ENCODE results near the gene OR4C45. TPM values are rescaled to one million over a fixed set of nuclear protein-coding genes. Genes with fewer than 3 reads are reported as not detected.

The OR4C45 gene
- total RNA-seq = not detected in 2 replicates

DNA sequence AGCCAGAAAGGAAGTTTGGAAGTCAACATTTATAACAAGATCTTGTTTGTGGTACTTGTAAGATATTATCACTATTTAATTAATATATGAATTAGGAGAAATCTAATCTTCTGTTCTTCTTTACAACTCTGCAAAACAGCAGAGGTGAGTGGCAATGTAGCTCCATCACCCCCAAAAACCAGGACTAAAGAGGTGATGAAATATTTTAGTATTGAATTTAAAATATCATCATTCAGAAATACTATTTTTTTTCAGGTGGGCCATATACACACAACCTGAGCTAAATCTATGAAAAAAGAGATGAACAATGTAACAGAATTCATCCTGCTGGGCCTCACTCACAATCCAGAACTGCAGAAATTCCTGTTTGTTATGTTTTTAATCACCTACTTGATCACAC is at the start of gene OR4C45:
OR4C45 (plus strand) TSS at position 301 of the 400 bp plus-strand sequence.

Other genes with a start within 250 kb of the OR4C45 start
- not detected in 2 replicates for gene OR4C13, start 80.5 kb upstream of the OR4C45 start, total RNA-seq
- not detected in 2 replicates for gene OR4C12, start 50.3 kb upstream of the OR4C45 start, total RNA-seq